HPDE6-E6E7 (cell line): ENCODE results near the gene OR9K2.
"Not testable (repeated sequence)": the region's sequence is repeated elsewhere in the genome, so short reads cannot be mapped to it uniquely, and the experiment has no call there.

ENCODE experiments used
- DNase-seq: peaks from one replicate; pipeline ENCODE4 v3.0.0; 2011; ENCODE audit warnings: missing footprints; ENCODE audit errors: extremely low spot score

Gene OR9K2, protein sequence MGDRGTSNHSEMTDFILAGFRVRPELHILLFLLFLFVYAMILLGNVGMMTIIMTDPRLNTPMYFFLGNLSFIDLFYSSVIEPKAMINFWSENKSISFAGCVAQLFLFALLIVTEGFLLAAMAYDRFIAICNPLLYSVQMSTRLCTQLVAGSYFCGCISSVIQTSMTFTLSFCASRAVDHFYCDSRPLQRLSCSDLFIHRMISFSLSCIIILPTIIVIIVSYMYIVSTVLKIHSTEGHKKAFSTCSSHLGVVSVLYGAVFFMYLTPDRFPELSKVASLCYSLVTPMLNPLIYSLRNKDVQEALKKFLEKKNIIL

DNA sequence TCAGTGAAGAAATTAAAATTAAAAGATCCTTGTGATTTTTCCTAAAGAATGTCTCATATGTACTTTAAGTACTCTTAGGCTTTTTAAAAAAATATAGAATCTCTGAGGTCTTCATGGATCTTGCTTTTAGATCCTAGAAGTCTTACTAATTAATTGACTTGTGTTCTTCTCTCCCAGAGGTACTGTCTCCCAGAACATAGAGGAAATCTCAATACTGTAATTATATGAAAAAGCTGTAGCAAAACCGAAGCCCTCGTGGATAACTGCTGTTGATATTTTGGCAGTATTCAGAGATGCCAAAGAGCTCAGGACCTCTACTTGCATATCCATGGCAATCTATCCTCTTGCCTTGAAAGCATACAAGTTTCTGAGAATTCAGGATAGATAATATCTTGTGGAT is at the start of gene OR9K2:
Gene OR9K2, plus strand, starts transcription at position 301 of the 400 bp plus-strand sequence. CDS start 3,429 bp downstream, outside the sequence.
- no peak for DNase-seq

DNA sequence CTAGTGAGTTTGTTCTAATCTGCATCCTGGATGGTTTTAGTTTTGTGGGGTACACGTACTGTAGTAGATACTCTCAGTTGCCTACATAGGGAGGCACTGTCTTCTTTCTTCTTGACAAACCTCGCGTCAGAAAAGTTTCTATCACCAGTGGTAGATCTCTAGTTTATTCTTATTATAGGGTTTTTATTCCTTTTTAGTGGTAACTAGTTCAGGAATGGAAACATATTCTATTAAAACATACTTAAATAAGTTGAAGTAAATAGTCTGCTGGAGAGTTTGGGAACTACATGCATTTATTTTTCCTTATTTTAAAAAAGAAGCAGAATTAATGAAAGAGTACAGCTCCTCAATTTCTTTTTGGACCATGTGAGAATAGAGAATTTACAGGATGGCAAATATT is 33.6 kb upstream of the OR9K2 start:
- no peak for DNase-seq

DNA sequence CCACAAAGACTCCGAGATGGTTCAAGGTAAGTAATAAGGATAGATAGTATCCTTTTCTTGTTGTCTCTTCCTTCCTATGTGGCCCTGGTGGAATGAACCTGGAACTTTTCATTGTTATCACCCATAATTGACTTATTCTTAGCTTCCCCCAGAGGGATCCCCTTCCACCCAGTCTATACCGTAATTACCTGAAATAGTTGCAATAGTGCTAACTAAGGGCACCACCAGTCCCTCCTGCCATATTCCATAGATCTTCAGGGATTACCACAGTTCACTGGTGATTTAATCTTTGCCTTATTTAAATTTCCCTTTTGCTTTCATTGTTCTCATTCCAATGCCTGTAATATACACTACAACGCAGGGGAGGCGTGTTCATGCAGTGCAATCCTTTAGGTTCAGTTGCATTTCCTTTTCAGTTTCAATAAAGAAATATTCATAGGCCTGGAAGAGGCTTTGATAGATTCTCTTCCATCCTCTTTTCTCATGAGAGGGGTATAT is 13.8 kb upstream of the OR9K2 start:
- no peak for DNase-seq

DNA sequence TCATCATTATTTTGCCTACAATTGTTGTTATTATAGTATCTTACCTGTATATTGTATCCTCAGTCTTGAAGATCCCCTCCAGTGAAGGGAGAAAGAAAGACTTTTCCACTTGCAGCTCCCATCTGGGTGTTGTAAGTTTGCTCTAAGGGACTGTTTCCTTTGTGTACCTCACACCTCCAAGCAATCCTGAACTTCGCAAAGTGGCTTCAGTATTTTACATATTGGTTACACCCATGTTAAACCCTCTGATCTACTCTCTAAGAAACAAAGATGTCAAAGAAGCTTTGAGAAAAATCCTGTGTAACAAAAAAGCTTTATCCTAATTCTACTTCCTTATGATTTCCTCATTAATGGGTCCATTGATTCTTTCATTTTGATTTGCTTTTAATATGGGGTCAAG is 10.1 kb upstream of the OR9K2 start:
- DNase-seq, result no peak

GRCh38 chr12:55132816-55133215 is 6.6 kb downstream of the OR9K2 start:
- DNase-seq, result no peak

- peak; percentile 1 for DNase-seq
These were observed 16.7 kb downstream of the OR9K2 start for GRCh38 chr12:55142669-55143565.

DNA sequence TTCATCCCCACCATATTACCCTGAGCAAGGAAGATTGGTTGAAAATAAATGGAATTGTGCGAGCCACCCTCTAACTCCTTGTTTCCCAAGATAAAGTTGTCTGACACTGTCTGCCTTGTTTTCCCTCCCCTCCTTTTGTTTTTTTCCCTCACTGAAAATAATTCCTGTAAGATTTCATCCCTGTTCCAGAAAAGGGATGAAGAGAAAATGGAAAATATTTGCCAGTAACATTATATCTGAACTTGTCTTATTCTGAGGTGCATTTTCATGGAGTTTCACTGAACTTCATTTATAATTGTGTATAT is 17.3 kb downstream of the OR9K2 start:
- DNase-seq, result no peak

DNA sequence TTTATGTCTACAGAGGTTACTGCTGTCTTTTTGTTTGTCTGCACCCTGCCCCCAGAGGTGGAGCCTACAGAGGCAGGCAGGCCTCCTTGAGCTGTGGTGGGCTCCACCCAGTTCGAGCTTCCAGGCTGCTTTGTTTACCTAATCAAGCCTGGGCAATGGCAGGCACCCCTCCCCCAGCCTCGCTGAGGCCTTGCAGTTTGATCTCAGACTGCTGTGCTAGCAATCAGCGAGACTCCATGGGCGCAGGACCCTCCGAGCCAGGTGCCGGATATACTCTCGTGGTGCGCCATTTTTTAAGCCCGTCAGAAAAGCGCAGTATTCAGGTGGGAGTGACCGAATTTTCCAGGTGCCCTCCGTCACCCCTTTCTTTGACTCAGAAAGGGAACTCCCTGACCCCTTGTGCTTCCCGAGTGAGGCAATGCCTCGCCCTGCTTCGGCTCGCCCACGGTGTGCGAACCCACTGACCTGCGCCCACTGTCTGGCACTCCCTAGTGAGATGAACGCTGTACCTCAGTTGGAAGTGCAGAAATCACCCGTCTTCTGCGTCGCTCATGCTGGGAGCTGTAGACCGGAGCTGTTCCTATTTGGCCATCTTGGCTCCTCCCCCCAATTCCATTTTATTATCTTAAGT is 40.9 kb downstream of the OR9K2 start:
- DNase-seq, result not testable (repeated sequence)

- no peak for DNase-seq
These were observed 45.2 kb downstream of the OR9K2 start for GRCh38 chr12:55171445-55171844.

GRCh38 chr12:55171846-55172245 is 45.6 kb downstream of the OR9K2 start:
- not testable (repeated sequence) for DNase-seq

DNA sequence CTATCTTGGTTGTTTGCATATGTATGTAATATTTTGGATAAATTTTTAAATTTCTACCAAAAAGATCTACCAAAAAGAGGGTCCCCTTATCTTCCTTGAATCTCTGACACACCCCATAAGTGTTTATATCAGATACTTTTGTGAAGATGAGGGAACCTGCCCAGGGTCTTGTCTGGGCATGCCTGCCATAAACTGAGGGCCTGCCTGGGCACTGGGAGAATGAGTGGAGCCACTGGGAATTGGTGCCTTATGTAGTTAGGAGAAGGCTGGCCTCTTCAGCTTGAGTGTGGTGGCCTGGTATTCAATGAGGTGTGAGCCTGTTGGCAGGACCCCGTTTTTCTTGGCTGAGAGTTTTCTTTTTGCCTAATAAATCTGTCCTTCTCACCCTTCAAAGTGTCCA is 46.5 kb downstream of the OR9K2 start:
- DNase-seq, result no peak

- DNase-seq, result no peak
These were observed 47.2 kb downstream of the OR9K2 start for GRCh38 chr12:55173456-55173855.
